Suprapubic skin (tissue), 4 donors: ENCODE results near the gene DCDC2C.

Experiments used
- EP300 ChIP-seq: sonication (generic); formaldehyde crosslinking; IDR thresholded peaks from one replicate; pipeline ENCODE4 v1.6.1; 2017; ENCODE audit warnings: antibody characterized with exemption
- POLR2A ChIP-seq, 2 donors: fragments of 450-650 bp; IDR thresholded peaks; one replicate each; pipeline ENCODE4 v1.6.1; 2017; ENCODE audit warnings: antibody characterized with exemption in 2 of 2, mild to moderate bottlenecking in 2 of 2, moderate library complexity in 2 of 2
- POLR2AphosphoS5 ChIP-seq, 3 donors: sonication (generic); formaldehyde crosslinking; IDR thresholded peaks; one replicate each; pipeline ENCODE4 v1.6.1; 2017; ENCODE audit warnings: antibody characterized with exemption in 3 of 3
- TF ChIP-seq, protein P1 (sequence below), 2 donors: fragments of 200-600 bp in 1 of 2; fragments of 450-650 bp in 1 of 2; sonication (generic) in 1 of 2; IDR thresholded peaks; one replicate each; pipeline ENCODE4 v1.5.1; 2016 to 2019; ENCODE audit warnings: antibody characterized with exemption in 2 of 2, mild to moderate bottlenecking in 1 of 2, moderate library complexity in 1 of 2

DNA sequence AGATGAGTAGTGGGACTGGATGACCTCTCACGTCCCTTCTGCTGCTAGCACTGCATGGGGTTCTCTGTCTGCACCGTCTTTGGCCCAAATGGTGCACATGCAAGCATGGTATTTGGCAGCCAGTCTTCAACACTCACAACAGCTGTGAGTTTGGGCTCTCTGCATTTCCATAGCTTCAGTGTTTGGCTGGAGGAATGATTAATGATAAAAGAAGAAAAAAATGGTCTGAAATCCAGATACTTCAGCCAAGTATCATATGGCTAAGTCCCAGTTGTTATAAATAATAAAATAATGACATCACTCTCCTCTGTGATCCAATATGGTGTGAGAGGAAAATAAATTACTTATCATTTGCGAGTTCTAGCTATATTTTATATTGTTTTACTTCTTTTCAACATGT, 173.3 kb downstream of the DCDC2C start:
- no peak for TF ChIP-seq POLR2A (IDR thresholded peaks at IDR 0.05)
- TF ChIP-seq, protein P1, sequence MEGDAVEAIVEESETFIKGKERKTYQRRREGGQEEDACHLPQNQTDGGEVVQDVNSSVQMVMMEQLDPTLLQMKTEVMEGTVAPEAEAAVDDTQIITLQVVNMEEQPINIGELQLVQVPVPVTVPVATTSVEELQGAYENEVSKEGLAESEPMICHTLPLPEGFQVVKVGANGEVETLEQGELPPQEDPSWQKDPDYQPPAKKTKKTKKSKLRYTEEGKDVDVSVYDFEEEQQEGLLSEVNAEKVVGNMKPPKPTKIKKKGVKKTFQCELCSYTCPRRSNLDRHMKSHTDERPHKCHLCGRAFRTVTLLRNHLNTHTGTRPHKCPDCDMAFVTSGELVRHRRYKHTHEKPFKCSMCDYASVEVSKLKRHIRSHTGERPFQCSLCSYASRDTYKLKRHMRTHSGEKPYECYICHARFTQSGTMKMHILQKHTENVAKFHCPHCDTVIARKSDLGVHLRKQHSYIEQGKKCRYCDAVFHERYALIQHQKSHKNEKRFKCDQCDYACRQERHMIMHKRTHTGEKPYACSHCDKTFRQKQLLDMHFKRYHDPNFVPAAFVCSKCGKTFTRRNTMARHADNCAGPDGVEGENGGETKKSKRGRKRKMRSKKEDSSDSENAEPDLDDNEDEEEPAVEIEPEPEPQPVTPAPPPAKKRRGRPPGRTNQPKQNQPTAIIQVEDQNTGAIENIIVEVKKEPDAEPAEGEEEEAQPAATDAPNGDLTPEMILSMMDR (IDR thresholded peaks at IDR 0.05) = no peak
- TF ChIP-seq EP300 = no peak
- no peak for TF ChIP-seq POLR2AphosphoS5 (IDR thresholded peaks at IDR 0.05)
